HG03064 (cell line): ENCODE measurements around the gene DBH.

Source experiments
- ATAC-seq: cut with Tn5 transposase; IDR thresholded peaks from one replicate; pipeline ENCODE4 v1.9.1; 2021; ENCODE audit warnings: low read depth; ENCODE audit not compliant: unreplicated experiment

DBH gene

DNA sequence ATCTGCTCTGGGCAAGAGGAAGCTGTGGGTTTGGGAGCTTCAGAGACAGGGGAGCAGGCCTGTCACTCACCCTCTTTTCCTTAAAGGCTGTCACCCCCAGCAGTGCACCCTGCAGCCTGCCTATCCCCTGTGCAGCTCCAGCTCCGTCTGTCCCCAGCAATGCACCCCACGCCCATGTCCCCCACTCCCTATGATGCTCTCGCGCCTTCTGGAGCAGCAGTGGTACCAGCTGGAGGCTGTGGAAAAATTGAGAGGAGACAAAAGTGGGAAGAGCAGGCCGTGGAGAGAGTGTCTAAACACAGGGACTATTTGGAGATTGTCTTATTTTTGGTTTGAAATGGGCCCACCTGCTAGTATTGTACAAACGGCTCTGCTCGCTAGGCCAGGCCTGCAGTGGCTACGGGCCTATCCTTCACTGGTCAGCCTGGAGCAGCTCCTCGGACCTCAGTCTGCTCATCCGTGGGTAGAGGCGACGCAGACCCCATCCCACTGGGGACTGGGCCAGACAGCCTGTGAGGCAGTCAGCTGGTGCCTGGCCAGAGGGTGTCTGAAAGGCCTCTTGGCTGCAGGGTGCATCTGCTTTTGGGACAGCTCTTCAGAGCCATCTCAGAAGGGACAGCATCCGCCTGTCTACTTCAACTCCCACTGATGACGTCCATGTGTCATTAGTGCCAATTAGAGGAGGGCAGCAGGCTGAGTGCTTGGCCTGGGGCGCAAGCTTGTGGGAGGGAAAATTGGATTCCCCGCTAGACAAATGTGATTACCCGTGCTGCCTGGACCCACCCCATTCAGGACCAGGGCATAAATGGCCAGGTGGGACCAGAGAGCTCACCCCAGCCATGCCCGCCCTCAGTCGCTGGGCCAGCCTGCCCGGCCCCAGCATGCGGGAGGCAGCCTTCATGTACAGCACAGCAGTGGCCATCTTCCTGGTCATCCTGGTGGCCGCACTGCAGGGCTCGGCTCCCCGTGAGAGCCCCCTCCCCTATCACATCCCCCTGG is at the start of gene DBH:
DBH (plus strand) TSS at position 831 of the 999 bp plus-strand sequence; CDS start at position 840, 9 bp downstream.
- ATAC-seq, result no peak

DNA sequence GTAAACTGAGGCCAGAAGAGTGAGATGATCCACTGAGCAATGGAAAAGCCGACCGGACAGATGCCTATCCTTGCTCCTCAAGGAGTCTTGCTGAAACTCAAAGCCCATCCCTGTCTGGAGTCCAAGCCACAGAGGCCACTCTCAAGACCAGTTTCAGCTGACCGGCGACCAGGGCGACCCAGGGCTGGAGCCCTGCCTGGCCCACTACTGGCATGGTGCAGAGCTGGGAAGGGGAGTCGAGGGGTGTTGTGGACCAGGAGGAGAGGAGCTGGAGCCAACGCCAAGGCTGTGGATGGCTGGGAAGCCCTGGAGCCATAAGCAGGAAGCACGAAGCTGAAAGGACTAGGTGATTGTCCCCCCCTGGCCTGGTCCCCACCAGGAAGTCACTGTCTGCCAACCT is 49.1 kb upstream of the DBH start:
- ATAC-seq, result no peak

DNA sequence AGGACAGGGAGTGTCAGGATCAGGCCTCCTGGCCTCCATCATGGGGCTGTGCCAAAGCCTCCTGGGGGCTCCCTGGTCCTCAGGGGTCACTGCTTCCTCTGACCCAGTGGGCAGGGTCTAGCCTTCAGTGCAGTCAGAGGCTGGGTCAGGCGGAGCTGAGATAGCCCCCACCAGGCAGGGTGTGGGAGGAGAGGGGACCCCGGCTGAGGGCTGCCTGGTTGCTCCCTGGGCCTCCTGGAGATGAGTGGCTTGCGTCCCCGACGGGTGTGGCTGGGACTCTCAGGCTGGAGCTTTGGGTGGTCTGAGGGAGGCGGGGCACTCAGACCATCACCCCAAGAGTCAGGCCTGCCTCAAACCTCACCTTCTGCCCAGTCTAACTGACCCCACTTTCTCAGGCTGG is 48.7 kb upstream of the DBH start:
- no peak for ATAC-seq

DNA sequence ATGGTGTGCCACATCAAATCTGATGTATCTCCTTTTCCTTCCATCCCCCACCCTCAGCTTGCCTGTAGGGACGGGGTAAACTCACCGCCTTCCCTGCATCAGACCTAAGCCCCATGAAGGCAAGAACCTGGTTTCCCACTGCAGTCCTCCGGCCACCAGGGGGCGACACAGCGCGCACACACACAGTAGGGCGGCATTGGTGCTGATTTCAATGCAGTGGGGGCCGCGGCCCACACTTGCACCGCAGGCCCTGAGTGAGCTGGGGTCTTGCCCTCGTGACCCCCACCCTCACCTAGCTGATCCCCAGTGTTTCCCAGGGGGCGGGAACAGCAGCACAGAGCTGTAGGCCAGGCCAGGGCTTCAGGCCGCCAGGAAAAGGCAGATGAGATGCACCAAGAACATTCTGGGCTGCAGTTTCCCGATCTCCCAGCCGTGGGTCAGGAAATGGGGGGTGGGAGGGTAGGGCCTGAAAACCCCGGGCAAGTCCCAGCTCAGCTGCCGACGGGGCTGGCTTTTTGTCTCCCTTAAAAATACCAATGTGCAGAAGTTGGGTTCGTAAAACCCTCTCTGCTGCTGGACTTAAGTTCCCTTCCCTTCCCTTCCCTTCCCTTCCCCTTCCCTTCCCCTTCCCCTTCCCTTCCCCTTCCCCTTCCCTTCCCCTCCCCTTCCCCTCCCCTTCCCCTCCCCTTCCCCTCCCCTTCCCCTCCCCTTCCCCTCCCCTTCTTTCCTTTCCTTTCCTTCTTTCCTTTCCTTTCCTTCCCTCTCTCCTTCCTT is 46.5 kb upstream of the DBH start:
- ATAC-seq, result no peak

DNA sequence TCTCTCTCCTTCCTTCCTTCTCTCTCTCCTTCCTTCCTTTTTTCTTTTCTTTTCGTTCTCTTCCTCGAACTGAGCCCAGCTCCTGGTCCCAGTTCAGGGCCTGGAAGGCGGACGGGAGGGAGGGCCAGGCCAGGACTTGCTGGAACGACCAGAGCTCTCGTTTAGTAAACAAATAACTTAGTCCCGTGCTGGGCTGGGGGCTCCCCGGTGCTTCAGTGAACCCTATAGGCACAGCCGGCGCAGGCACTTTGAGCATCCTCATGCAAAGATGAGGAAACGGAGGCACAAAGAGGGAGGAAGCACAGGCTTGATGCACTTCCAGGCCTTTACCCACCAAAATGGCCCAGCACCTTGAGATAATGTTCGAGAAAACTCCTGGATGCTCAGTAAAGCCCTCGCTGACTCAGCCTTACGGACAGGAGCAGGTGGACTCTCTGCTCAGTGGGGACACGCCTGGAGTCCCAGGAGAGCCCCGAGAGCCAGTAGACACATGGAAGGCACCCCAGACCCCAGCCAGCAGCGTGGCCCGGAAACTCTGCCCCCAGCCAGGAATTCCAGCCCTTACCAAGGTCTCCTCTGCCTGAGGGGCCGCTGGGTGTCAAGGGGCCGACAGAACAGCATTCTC is 45.8 kb upstream of the DBH start:
- ATAC-seq, result no peak

DNA sequence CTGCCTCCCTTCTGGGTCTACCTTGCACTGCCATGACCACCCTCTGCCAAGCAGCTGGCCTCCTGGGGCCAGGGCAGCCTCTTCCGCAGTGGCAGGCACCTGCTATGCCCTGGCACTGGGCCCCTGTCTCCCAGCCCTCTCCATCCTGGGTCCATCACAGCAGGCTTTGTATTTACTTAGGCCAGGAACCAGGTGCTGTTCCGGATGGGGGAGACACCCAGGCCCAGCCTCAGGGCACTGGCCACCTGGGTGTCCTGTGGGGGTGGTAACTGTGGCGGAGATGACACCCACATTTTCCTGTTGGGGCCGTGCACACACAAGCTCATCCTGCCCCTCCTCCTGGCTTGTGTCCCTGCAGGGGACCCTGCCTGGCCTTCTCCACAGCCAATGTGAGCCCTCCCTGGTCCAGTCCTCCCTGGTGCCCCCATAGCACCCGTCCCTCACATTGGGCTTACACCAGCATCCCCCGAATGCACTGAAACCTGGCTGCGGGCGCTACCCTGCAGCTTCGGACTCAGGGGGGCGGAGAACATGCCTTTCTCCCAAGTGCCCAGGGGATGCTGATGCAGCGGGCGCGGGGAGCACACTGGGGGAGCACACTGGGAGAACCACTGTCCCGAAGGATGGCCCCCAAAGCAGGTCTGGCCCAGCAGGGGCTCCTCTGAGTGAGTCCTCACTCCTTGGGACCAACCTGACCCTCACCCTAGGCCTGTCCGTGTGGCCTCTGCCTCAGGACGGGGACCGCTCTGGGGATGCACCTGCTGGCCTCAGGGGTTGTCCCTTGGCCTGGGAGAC is 44.9 kb upstream of the DBH start:
- ATAC-seq, result no peak

DNA sequence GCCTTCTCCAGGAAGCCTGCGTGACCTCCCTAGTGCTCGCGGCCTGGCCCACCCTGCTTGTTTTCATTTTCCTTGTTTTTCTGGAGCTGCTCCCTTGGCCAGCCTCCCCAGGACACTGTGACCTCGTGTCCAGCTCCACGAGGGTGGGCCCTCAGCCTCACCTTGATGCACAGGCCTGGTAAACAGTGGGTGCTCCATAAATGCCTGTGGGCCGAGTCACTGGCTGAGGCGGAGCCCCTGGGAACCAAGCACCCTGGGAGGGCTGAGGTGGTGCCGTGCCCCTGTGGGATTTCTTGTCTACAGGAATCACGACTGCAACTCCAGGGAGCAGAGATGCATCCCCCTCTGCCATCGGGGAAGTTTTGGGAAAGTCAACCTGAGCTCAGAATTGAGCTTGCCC is 44.2 kb upstream of the DBH start:
- no peak for ATAC-seq

DNA sequence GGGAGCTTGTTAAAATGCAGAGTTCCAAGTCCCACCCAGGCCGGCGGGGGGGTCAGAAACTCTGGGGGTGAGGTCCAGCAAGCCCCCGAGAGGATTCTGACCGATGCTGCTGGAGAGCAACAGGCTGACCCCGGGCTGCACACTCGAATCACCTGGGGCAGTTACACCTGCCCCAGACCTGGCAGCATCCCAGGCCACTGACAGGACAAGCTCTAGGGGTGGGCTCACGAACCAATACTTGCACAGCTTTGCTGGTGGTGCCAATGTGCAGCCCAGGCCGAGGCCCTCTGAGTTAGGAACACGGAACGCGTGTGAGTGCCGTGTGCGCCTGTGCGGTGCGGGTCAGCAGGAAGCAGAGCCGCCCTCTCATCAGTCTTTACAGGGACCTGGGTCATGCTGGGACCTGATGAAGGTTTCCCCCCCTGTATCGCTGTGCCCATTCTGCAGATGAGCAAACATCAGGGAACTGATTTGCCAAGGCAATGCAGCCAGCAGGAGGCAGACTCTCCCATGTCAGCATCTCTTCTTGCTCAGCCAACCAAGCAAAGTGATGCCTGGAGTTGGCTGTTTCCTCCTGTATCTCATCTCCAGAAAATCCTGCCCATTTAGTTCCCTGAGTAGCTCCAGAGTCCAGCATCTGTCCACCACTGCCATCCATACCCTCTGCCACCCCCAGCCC is 43.3 kb upstream of the DBH start:
- ATAC-seq, result no peak

DNA sequence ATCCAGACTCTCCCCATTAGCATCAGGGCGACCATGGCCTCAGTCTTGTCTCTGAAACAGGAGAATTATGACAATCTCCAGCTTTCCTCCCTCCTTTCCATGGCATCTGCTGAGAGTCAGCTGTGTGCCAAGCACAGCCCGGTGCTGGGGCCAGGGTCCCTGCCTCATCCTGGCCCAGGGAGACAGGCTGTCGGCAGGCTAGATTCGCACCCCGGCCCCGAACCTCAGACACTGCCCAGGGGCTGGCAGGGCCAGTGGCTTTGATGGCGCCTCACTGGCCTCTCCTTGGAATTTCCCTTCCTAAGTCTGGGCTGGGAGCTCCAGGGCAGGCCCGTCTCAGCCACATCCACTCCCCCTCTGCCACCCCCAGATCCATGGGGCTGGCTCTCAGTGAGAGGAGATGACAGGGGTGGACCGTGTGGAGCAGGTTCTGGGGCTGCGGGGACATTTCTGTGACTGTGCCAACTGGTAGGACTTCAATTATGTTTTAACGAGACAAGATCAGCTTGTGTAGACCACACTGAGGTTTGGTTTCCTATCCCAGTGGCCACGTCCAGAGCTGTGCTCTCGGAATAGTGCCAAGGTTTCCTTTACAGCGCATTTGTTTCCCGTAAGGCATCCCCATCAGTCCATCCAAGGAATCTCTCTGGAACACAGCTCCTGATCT is 42.4 kb upstream of the DBH start:
- no peak for ATAC-seq

DNA sequence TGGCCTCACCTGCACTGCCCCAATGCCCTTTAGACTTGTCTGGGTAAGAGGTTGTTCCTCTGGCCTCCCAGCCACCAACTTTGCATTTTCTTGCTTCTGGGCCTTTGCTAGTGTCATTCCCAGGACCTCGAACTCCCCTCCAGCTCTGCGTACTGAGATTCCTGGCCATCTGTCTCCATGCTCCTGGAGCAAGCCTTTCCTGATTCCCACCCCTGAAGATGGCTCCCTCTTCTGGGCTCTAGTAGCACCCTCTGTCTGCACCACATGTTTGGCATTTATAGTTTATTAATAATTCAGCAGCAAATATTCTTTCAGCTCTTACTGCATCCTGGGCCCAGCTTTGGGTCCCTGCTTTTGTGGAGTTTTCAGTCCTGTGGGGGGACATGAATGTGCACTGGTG is 41.9 kb upstream of the DBH start:
- ATAC-seq, result no peak

DNA sequence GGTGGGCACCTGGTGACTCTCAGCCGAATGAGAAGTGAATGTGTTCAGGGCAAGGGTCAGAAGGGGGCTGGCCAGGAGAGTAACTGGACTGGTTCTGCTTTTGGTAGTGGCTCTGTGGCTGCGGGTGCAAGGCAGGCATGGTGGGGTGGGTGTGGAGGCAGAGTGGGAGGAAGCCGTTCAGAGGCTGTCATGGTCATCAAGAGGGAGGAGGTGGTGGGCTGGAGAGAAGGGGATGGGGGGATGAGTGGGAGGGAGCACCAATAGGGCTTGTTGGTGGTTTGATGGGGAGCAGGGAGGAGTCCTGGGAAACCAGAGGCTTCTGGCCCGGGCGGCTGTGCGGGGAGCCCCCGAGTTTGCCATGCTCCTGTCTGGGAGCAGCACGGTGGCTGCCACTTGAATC is 40.3 kb upstream of the DBH start:
- ATAC-seq, result no peak

DNA sequence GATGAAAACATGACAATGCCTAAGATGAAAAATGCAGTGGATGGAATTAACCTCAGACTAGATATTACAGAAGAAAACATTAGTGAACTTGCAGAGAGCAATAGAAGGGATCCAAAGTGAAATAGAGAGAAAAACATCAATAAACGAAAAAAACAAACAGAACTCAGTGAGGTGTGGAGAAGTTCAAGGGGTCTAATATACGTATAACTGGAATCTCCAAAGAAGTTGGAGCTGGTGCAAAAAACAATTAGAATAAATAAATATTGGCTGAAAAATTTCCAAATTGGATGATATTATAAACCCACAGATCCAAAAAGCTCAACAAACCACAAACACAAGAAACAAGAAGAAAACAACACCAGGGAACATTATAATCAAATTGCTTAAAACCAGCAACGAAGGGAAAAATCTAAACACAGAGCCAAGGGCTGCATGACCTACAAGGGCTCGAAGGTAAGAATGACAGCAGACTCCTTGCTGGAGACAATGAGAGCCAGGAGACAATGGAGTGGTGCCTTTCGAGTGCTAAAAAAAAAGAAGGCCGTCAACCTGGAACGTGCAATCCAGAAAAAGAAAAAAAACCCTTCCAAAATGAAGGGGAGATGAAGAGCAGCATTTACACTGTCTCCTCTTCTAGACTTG is 38.7 kb upstream of the DBH start:
- ATAC-seq, result no peak

DNA sequence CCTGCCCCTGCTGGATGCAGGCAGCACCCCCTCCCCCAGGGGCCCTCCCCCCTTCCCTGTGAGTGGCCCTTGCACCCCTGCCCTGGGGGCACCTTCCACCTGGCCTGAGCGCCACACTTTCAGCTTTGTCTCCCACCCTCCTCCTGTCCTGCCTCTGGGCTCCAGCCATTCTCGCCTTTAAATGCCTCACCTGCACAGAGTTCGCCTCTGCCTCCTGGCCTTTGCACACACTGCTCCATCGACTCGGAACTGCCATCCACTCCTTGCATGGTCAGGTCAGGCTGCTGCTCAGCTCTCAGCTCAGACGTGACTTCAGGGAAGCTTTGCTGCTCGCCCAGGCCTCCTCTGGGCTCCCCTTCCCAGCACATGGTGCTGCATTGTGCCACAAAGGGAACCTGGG is 37.2 kb upstream of the DBH start:
- ATAC-seq, result no peak

DNA sequence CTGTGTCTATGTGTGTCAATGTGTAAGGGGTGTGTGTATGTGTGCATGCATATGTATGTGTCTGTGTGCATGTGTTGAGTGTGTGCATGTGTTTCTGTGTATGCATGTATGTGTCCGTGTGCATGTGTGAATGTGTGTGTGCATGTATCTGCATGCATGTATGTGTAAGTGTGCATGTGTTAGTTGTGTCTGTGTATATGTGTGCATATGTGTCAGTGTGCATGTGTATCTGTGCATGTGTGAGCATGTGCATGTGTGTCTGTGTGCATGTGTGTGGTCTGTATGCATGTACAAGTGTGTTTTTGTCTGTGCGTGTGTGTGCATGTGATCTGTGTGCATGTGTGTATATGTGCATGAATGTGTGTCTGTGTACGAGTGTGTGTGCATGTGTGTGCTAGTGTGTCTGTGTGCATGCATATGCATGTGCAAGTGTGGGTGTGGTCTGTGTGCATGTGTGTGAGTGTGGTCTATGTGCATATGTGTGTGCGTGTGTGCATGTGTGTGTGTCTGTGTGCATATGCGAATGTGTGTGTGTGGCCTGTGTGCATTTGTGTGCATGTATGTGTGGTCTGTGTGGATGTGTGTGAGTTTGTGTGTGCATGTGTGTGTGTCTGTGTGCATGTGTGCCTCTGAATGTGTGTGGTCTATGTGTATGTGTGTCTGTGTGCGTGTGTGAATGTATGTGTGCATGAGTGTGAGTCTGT is 36.5 kb upstream of the DBH start:
- ATAC-seq, result no peak

DNA sequence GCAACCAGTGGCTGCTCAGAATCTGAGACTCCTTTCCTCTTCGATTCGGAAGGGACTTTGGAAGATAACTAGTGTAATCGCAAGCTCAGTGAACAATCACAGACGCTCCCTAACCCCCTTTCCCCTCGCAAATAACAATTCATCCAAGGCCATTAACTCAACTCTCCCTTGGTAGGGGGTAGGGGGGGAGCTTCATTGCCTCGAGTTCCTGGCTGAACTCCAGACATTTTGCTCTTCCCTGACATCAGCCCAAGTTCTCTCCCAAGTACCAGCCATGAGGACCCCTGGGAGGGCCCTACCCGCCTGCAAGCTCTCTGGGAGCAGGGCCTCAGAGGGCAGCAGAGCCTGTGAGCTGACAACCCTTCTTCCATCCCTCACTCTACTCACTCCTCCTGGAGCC is 35.4 kb upstream of the DBH start:
- ATAC-seq, result no peak

DNA sequence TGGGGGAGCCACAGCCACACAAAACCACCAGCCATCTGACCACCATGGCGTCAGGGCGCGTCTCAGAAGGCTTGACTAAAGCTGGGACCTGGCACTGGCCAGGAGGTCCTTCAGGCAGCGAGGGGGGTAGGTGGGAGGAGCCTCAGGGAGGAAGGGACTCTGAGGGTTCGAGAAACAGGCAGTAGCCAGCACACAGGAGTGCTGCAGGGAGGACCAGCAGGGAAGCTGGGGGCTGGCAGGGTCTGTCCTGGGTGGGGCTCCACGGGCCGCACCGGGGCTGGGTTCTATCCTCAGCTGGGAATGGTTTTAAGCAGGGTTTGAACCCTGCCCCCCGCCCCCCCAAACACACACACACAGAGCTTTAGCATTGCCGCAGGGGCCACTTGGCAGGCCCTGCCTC is 34.4 kb upstream of the DBH start:
- no peak for ATAC-seq

DNA sequence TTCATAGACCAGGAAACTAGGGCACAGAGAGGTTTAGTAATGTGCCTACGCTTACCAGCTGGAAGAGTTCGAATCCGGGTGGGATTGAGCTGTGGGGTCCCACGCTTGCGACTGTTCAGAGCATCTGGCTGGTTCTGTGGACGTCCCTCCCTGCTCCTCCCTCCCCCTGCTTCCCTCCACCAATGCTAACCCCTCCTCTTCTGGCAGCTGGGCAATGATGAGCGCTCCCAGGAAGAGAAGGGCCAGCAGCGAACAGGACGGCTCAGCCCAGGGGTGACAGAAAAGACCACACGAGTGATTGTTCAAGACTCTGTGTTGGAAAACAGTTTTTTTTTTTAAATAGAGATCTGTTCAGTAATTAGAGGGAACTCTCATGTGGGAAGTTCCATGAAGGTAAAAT is 33.9 kb upstream of the DBH start:
- ATAC-seq, result no peak
